Neural progenitor cell (in vitro differentiated cells): ENCODE measurements around the gene C22orf39.

Source experiments
- EZH2 ChIP-seq: fragments of 200-600 bp; sonication (generic); IDR thresholded peaks from 2 replicates; pipeline ENCODE4 v1.6.1; 2017; ENCODE audit warnings: antibody characterized with exemption, mild to moderate bottlenecking, moderate library complexity
- TF ChIP-seq, protein P1 (sequence below): fragments of 200-600 bp; sonication (generic); IDR thresholded peaks from 2 replicates; pipeline ENCODE4 v1.5.1; 2017; ENCODE audit warnings: antibody characterized with exemption, mild to moderate bottlenecking

DNA sequence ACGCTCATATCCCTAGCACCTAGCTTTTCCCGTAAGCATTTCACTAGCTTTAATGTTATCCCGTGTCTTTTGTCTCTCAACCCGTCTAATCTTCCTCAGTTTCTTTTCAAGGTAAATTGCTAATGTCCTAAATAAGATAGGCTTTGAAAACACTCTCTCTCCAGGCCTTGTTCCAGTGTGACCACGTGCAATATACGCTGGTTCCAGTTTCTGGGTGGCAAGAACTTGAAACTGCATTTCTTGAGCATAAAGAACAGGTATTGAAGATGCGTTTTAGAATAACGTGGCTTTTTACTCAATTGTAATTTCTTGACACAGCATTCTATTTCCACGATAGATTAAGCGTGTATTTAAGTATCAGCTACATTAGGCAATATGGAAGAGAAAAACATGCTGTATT is 33.3 kb upstream of the C22orf39 start:
- TF ChIP-seq, protein P1, sequence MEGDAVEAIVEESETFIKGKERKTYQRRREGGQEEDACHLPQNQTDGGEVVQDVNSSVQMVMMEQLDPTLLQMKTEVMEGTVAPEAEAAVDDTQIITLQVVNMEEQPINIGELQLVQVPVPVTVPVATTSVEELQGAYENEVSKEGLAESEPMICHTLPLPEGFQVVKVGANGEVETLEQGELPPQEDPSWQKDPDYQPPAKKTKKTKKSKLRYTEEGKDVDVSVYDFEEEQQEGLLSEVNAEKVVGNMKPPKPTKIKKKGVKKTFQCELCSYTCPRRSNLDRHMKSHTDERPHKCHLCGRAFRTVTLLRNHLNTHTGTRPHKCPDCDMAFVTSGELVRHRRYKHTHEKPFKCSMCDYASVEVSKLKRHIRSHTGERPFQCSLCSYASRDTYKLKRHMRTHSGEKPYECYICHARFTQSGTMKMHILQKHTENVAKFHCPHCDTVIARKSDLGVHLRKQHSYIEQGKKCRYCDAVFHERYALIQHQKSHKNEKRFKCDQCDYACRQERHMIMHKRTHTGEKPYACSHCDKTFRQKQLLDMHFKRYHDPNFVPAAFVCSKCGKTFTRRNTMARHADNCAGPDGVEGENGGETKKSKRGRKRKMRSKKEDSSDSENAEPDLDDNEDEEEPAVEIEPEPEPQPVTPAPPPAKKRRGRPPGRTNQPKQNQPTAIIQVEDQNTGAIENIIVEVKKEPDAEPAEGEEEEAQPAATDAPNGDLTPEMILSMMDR = no peak
- no peak for TF ChIP-seq EZH2
